ENCODE data around the gene PCDHA4.
"Not testable (repeated sequence)": the region's sequence is repeated elsewhere in the genome, so short reads cannot be mapped to it uniquely, and the experiment has no call there.

The PCDHA4 gene

GRCh38 chr5:140806834-140807775 lies at the start of gene PCDHA4:
PCDHA4 (plus strand) TSS chr5:140807068.
- DNase-seq = peak; percentile 92

GRCh38 chr5:140764177-140764973 lies 42.5 kb upstream of the PCDHA4 start:
- DNase-seq = peak; percentile 23

DNA sequence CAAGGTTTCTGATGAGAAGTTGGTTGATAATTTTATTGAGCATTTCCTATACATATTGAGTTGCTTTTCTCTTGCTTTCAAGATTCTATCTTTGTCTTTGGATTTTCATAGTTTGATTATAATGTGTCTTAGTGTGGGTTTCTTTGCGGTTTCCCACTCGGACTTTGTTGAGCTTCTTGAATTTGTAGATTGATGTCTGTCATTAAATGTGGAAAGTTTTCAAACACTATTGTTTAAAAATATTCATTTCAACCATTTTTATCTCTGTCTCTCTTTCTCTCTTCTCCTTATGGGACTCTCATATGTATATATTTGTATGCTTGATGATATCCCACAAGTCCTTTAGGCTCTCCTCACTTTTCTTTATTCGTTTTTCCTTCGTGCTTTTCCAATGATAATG lies 39.4 kb upstream of the PCDHA4 start:
- no peak for DNase-seq

DNA sequence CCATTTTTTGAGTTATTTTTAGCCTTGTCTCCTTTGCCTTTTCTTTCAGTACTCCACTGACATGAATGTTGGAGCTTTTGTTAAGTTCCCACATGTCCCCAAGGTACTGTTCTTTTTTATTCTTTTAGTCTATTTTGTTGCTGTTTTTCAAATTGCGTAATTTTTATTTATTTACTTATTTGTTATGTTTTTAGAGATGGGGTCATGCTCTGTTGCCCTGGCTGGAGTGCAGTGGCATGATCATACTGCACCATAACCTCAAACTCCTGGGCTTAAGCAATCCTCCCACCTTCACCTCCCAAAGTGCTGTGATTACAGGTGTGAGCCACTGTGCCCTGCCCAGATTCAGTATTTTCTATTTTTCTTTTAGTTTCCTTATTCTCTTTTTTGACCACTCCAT lies 26.4 kb upstream of the PCDHA4 start:
- no peak for DNase-seq

GRCh38 chr5:140785905-140786686 lies 20.8 kb upstream of the PCDHA4 start, which contains the start of gene PCDHA1:
PCDHA1 (plus strand) TSS chr5:140786140.
- peak; percentile 90 for DNase-seq

DNA sequence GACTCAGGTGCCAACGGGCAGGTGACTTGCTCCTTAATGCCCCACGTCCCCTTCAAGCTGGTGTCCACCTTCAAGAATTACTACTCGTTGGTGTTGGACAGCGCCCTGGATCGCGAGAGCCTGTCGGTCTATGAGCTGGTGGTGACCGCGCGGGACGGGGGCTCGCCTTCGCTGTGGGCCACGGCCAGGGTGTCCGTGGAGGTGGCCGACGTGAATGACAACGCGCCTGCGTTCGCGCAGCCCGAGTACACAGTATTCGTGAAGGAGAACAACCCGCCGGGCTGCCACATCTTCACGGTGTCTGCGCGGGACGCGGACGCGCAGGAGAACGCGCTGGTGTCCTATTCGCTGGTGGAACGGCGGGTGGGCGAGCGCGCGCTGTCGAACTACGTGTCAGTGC lies 19.4 kb upstream of the PCDHA4 start:
- not testable (repeated sequence) for DNase-seq

- DNase-seq = not testable (repeated sequence)
These were observed 18.9 kb upstream of the PCDHA4 start for GRCh38 chr5:140787849-140788504.

- no peak for DNase-seq
These were observed 15.8 kb upstream of the PCDHA4 start for GRCh38 chr5:140791089-140791488.

GRCh38 chr5:140794595-140795258 lies 12.1 kb upstream of the PCDHA4 start, which contains the start of gene PCDHA2:
PCDHA2 (plus strand) TSS chr5:140794852.
- peak; percentile 93 for DNase-seq

GRCh38 chr5:140795259-140795641 lies 11.6 kb upstream of the PCDHA4 start:
- DNase-seq = peak; percentile 92

DNA sequence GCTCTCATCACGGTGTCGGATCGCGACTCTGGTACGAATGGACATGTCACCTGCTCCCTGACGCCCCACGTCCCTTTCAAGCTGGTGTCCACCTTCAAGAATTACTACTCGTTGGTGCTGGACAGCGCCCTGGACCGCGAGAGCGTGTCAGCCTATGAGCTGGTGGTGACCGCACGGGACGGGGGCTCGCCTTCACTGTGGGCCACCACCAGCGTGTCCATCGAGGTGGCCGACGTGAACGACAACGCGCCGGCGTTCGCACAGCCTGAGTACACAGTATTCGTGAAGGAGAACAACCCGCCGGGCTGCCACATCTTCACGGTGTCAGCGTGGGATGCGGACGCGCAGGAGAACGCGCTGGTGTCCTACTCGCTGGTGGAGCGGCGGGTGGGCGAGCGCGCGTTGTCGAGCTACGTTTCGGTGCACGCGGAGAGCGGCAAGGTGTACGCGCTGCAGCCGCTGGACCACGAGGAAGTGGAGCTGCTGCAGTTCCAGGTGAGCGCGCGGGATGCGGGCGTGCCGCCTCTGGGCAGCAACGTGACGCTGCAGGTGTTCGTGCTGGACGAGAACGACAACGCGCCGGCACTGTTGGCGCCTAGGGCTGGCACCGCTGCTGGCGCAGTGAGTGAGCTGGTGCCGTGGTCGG lies 10.7 kb upstream of the PCDHA4 start:
- not testable (repeated sequence) for DNase-seq

DNA sequence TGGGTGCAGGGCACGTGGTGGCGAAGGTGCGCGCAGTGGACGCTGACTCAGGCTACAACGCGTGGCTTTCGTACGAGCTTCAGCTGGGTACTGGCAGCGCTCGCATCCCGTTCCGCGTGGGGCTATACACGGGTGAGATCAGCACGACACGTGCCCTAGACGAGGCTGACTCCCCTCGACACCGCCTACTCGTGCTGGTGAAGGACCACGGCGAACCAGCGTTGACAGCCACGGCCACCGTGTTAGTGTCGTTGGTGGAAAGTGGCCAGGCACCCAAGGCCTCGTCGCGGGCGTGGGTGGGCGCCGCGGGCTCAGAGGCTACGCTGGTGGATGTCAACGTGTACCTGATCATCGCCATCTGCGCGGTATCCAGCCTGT lies 10.2 kb upstream of the PCDHA4 start:
- no peak for DNase-seq

DNA sequence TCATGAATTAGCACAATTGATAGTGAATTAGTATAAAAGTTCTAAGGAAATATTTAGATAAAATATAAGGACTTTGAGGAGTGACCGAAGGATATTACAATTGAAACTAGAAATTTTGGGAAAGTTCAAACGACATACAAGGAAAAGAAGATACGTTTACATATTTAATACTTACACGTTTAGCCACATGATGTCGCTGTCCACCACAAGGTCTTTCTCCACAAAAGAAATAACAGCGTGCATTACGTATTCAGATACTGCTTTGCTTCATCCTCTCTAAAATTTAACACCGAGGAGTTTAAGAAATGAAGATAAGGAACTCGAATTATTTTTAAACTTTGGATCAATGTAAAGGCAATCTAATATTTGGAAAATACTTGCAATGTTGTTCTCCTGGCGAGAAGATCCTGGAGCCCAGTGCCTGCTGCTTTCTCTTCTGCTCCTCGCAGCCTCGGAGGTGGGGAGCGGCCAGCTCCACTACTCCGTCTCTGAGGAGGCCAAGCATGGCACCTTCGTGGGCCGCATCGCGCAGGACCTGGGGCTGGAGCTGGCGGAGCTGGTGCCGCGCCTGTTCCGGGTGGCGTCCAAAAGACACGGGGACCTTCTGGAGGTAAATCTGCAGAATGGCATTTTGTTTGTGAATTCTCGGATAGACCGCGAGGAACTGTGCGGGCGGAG lies 5.9 kb upstream of the PCDHA4 start, which contains the start of gene PCDHA3:
Gene PCDHA3 (plus strand): TSS at position 242 of the 678 bp plus-strand sequence.
- DNase-seq = peak; percentile 92

DNA sequence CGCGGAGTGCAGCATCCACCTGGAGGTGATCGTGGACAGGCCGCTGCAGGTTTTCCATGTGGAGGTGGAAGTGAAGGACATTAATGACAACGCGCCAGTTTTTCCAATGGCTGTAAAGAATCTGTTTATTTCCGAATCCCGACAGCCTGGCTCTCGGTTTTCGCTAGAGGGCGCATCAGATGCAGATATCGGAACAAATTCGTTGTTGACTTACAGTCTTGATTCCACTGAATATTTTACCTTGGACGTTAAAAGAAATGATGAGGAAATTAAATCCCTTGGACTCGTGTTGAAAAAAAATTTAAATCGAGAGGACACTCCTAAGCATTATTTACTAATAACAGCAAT lies 5.4 kb upstream of the PCDHA4 start:
- peak; percentile 90 for DNase-seq

DNA sequence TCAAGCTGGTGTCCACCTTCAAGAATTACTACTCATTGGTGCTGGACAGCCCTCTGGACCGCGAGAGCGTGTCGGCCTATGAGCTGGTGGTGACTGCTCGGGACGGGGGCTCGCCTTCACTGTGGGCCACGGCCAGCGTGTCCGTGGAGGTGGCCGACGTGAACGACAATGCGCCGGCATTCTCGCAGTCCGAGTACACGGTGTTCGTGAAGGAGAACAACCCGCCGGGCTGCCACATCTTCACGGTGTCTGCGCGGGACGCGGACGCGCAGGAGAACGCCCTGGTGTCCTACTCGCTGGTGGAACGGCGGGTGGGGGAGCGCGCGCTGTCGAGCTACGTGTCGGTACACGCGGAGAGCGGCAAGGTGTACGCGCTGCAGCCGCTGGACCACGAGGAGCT lies 4.5 kb upstream of the PCDHA4 start:
- not testable (repeated sequence) for DNase-seq

DNA sequence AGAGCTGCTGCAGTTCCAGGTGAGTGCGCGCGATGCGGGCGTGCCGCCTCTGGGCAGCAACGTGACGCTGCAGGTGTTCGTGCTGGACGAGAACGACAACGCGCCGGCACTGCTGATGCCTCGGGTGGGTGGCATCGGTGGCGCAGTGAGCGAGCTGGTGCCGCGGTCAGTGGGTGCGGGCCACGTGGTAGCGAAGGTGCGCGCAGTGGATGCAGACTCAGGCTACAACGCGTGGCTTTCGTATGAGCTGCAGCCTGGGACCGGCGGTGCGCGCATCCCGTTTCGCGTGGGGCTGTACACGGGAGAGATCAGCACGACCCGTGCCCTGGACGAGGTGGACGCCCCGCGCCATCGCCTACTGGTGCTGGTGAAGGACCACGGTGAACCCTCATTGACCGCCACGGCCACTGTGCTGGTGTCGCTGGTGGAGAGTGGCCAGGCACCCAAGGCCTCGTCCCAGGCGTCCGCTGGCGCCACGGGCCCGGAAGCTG lies 4.0 kb upstream of the PCDHA4 start:
- DNase-seq = no peak

DNA sequence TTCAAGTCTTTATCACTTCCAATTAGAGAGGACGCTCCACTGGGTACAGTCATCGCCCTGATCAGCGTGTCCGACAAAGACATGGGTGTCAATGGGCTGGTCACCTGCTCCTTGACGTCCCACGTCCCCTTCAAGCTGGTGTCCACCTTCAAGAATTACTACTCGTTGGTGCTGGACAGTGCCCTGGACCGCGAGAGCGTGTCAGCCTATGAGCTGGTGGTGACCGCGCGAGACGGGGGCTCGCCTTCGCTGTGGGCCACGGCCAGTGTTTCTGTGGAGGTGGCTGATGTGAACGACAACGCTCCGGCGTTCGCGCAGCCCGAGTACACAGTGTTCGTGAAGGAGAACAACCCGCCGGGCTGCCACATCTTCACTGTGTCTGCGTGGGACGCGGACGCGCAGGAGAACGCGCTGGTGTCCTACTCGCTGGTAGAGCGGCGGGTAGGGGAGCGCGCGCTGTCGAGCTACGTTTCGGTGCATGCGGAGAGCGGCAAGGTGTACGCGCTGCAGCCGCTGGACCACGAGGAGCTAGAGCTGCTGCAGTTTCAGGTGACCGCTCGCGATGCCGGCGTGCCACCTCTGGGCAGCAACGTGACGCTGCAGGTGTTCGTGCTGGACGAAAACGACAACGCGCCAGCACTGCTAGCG lies 1.5 kb downstream of the PCDHA4 start:
- DNase-seq = not testable (repeated sequence)

- no peak for DNase-seq
These were observed 2.0 kb downstream of the PCDHA4 start for GRCh38 chr5:140808889-140809291.

- peak; percentile 77 for DNase-seq
These were observed 14.8 kb downstream of the PCDHA4 start, which contains the start of gene PCDHA5 for GRCh38 chr5:140821375-140822280. PCDHA5 (plus strand) TSS chr5:140821613.

Measured in DMS53 (cell line).